COLO668 (cell line): ENCODE data around the gene DGKZ.

Experiments used
- DNase-seq: peaks from one replicate; lab custom pipeline; 2025; ENCODE audit not compliant: unreplicated experiment; lab: John Stamatoyannopoulos, UW

The DGKZ gene

DNA sequence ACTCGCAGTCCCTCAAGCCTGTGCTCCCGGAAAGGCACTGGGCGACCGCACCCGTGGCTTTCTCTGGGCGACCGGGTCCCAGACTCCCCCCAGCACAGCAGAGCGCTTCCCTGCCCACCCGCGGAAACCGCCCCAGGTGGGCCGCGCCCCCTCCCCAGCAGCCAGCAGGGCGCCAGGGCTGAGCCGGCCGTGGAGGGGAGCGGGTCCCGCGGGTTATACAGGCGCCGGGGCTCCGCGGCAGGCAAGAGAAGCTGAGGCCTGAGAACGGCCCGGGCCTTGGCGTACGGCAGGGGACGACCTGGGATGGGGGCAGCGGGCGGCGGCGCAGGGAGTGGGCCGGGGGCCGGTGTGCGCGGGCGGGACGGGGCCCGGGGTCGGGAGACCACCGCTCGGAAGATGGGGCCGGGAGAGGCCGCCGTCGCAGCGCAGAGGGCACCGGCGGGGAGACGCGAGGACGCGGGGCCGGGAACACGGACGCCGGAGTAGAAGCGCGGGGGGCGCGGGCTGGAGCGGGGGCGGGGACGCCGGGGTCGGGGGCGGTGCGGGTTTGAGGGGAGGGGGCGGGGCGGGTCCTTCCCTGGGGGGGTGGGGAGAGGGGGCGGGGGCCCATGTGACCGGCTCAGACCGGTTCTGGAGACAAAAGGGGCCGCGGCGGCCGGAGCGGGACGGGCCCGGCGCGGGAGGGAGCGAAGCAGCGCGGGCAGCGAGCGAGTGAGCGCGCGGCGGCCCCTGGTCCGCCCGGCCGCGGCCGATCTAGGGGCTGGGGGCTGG, 34.0 kb downstream of the DGKZ start, which contains the start of gene MDK:
TSS of gene MDK (plus strand) at position 622 of the 771 bp plus-strand sequence. CDS start 389 bp downstream, outside the sequence.
- peak; percentile 57 for DNase-seq

DNA sequence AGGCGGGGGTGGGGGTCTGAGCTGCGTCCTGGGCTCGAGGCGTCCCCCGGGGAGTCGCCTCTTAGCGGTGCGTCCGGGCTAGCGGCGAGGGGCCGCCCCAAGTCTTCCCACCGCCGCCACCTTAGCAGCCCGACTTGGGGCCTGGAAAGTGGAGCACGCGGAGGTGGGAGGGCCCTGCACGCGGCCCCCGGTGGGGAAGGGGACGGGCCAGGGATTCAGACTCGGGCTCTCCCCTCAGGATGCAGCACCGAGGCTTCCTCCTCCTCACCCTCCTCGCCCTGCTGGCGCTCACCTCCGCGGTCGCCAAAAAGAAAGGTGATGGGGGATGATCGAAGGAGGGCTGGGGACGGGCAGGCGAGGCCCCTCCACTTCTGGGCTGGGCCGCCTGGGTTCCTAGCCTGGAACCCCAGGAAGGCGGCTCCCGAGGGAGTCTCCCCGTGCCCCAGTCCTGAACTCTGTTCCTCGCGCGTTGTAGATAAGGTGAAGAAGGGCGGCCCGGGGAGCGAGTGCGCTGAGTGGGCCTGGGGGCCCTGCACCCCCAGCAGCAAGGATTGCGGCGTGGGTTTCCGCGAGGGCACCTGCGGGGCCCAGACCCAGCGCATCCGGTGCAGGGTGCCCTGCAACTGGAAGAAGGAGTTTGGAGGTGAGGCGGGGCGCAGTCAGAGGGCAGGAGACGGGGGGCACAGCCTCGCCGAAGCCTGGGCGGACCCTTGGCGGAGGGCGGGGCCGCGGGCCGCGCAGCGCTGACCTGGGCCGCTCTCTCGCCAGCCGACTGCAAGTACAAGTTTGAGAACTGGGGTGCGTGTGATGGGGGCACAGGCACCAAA, 34.8 kb downstream of the DGKZ start:
- peak; percentile 50 for DNase-seq

DNA sequence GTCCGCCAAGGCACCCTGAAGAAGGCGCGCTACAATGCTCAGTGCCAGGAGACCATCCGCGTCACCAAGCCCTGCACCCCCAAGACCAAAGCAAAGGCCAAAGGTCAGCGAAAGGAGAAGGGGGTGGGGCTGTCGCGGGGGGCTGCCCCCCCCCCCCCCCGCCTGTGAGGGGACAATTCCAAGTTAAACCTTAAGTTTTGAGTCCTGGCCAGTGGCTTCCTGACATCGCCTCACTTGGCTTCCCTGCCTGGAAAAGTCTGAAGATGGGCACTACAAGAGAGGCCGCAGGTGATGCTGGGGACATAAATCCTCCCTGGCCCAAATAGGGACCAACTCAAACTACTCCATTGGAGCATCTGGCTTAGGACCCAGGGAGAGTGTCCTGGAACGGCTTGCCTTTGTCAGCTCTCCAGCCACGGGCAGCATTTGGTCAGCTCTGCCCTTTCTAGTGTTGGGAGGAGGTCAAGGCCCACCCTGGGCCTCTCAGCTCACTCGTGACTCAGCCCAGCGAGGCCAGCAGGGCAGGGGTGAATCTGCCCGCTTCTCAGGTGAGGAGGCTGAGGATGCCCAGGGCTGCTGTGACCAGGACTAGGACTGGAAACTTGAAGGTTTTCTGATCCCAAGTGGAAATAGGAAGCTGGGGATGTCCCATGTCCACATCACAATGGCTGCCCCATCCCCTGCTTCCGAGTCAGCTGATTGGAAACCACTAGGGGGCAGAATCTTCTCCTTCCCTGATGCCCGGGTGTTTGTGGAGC, 35.6 kb downstream of the DGKZ start:
- DNase-seq, result peak; percentile 59

DNA sequence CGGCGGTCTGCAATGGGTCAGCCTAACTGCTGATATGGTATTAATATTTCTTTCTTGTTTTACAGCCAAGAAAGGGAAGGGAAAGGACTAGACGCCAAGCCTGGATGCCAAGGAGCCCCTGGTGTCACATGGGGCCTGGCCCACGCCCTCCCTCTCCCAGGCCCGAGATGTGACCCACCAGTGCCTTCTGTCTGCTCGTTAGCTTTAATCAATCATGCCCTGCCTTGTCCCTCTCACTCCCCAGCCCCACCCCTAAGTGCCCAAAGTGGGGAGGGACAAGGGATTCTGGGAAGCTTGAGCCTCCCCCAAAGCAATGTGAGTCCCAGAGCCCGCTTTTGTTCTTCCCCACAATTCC, 36.1 kb downstream of the DGKZ start:
- no peak for DNase-seq

DNA sequence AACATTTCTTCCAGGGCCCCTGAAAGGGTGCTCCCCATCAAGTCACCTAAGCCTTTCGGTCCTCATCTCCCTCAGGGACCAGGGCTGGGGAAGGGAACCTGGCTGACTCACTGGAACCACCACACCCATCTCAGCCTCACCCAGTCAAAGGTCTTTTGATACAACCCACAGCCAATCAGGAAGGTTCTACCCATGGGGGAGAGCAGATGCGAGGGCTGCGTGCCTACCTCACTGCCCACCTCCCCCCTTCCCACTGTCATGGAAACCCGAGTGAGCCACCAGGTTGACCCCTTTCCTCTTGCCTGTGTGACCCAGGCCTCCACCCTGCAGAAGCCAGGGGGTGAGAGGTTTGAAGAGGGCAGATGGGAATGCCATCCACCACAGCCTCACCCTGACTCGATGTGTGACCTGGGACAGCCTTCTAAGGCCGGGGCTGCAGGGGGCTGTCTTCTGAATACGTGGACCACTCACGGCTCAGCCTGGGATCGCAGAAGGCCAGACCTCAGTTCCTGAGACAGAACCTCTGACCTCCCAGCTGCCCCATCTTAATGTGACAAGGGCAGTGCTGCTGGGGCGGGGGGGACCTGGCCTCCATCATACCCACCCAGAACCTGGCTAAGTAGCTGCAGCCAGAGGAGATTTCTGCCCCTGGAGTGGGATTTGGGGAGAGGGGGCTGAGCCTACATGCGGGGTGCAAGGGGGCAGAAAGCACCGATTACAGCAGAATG, 36.9 kb downstream of the DGKZ start:
- DNase-seq, result no peak

DNA sequence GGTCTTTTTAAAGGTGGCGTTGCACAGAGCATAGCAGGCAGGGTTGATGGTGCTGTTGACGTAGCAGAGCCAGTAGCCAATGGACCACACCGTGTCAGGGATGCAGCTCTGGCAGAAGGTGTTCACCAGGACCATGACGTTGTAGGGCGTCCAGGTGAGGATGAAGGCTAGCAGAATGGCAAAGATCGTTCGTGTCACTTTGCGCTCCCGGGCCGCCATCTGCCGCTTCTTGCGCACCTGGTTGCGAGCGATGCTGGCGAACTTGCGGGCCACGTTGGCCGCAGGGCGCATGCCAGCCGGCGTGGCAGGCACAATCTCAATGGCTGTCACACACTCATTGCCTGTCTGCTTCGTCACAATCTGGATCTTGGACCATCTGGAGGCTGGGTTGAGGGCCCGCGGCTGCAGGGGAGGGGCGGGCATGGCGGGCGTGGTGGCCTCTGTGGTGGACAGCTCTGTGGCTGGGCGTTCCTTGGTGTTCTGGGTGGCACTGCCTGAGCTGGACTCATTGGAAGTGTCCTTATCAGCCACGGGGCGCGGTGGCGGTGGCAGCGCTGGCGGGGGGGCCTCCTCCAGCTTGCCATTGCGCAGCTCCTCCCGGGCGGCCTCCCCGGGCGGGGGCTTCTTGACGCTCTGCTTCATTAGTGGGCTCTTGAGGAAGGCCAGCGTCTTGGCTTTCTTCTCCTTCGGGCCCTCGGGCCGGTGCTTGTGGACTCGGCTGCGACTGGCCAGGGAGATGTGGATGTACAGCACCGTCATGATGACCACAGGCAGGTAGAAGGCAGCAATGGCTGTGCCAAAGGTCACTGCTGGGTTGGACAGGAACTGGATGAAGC, 38.1 kb downstream of the DGKZ start:
- no peak for DNase-seq

DNA sequence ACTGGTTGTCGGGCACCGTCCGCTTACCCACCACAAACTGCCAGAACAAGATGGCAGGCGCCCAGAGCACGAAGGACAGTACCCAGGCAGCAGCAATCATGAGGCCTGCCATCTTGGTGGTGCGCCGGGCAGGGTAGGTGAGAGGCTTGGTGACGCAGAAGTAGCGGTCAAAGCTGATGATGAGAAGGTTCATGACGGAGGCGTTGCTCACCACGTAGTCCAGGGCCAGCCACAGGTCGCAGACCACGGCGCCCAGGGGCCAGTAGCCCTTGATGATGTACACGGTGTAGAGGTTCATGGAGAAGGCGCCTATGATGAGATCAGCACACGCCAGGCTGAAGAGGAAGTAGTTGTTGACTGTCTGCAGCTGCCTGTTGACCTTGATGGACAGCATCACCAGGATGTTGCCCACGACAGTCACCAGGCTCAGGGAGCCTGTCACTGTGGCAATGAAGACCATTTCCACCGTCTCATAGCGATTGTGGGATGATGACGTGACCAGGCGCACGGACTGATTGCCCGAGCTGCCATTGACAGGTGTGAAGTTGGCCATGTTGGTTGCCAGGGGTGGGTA, 38.8 kb downstream of the DGKZ start:
- no peak for DNase-seq

DNA sequence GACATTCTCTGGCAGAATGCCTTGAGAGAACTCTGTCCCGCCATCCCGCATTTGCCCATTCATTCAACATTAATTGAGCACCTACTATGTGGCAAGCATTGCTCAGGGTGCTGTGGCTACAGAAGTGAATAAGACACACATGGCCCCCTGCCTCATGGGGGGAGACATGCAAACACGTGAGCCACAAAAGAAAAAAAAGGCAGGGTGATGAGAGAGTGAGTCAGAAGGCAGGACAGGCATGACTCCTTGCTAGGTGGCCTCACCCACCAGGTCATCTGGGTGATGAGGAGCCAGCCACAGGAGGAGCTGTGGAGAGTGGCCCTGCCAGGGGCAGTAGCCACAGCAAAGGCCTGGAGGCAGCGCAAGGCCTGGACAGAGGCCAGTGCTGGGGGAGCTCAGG, 39.4 kb downstream of the DGKZ start:
- no peak for DNase-seq

DNA sequence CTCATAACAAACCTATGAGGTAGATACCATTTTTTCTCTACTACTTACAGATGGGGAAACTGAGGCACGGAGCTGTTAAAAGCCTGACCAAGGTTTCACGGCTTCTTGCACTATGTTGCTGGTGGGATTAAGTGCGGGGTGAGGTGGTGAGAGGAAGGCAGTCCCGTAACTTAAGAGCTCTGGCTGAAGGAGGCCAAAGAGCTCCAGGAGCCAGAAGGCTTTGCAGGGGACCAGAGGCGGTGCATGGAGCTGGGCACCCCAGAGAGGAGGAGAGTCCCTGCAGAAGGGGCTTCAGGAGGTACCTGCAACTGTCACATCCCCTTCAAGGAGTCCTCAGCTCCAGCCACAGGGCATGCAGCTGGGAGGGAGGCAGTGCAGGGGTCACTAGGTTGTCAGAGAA, 40.2 kb downstream of the DGKZ start:
- DNase-seq, result no peak

DNA sequence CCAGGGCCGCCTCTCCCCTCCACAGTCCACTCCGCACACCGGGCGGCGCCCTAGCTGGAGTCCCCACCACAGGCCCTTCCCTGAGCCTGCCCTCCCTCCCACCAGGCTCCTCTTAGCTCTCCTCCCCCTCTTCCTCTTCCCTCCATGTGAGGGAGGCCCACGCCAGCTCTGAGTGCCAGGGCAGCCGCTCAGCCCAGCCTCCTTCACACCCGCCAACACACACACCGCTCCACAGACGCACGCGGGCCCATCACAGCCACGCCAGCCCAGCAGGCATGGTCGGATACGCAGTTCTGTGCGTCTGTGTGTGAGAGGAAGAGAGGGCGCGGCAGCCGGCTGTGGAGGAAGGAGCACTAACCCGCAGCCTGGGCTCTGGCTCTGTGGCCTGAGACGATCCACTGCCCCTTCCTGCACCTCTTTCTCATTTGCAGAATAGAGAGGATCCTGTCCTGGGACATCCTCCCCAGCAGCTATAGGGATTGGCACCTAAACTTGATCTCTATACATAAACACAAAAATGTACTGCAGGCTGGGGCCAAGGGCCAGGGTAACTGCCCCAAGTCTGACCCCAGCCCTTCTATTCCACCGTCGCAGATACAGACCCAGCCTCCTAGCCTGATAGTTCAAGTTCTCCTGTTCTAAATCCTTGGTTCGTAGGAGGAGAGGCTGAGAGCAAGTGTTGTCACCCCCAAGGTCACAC, 40.8 kb downstream of the DGKZ start:
- no peak for DNase-seq

DNA sequence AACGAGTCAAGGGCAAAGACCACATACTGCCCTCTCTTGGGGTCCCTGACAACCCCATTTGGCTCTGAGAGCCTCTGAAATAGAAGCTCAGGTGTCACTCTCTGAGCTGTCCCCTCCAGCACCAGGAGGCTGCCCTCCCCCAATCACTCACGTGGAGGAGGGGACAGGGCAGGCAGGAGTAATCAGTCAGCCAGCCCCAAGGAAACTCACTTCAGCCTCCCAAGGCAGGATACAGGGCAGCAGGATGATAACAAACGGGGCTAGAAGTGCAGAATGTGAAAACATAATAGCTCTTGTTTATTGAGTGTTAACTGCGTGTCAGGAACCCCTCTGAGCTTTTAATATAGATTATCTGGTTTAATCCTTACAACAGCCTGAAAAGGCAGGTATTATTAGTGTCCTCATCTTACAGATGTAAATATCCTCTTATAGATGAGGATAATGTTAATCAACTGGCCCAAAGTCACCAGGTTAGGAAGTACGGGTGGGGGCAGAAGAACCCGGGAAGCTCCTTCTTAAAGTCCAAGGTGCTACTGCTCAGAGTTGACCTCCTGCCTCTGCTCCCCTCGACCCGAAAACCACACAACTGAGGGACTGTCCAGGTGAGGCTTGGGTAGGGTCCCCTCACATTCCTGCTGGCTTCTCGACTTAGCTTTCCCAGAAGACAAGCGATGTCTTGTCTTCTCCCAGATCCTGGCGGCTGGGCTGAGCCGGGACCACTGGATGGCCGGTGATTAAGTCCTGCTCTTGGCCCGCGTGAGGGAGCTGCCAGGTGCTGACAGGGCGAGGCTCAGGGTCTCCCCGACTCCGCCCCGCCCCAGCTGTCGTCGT, 41.6 kb downstream of the DGKZ start:
- no peak for DNase-seq

DNA sequence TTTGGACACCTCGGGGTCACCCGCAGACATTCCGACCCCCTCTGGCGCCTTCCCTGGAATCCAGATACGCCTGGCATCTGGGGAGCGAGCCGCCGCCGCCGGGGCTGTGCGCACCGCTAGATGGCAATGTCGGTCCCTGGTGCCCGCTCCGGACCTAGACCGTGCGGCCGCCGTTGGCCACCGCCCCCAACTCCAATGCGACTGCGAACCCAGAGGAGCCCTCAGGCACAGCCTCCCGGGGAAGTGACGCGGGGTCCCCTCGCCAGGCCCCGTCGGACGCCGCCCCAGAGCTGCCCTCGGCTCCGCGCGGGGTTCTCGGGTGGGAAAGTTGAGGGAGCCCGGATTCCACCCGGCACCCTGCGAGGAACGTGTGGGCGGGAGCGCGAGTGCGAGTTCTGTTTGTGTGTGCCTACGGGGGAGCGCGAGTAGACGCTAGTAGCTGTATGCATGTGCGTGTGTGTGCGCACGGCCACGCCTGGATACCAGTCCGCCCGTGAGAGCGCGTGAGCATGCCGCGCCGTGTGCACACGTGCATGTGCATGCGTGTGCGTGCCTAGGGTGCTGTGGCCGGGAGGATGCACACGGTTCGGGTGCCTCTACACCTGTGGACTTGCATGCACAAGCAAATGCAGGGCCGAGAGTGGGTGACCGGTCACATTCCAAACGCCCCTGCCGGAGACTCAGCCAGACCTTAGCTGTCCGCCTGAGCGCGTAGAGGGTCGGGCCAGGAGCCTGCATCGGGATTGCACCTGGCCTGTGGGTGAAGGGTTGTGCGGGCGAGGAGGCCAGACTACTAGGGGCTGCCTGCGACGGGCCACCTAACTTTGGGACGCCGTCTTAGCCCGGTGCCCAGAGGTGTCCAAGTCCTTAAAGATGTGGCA, 42.4 kb downstream of the DGKZ start:
- peak; percentile 91 for DNase-seq

DNA sequence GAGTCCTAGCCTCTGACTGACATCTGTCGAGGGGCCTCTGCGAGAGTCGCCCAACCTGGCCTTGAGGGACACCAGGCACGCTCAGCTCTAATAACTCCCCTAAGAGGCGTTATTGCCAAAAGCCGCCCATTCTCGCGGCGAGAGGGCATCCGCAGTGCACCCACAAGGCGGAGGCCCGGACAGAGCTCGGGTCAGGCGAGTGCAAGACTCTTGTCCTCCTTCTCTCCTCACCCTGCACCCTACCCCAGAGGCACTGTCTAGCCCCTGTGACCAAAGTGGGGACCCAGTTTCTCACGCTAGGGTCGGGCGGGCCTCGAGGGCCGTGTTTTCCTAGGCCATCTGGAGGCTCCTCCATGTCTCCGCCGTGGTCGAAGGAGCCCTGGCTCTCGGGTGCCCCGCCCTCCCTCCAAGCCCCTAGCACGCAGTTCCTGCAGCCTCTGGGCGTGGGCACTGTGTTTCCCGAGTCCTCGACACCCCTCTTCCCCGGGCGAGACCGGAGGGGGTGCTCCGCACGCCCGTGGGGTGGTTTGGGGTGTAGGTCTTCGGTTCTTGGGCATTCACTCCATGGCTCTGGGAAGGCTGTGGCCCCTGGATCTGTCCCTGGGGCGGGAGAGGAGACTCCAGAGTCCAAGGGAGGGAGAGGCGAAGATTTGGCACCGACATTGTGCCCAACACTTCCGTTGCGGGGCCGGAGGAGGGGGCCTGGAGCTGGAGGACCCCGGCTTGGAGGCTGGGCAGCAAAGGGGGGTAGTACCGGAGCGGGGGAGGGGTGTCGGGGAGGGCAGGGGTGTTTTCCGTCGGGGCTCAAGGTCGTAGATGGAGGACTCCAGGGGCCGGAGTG, 43.3 kb downstream of the DGKZ start:
- peak; percentile 42 for DNase-seq

DNA sequence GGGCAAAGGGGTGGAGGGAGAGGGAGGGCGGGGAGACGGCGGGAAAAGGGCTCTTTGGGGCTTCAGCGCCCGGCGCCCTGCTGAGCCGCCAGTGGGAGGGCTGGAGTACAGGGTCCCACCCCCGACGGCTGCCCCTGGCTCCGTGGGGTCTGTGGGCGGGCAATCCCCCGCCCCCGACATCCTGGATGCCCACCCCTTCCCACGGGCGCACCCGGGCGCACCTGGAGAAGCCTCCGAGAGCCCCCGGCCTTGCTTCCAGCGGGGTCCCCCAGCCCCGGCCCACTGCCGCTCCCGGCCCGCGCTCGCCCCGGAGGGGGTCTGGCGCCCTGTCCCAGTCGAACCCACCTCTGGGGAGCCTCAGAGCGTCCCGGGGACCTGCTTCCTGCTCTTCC, 43.9 kb downstream of the DGKZ start:
- DNase-seq, result peak; percentile 38

DNA sequence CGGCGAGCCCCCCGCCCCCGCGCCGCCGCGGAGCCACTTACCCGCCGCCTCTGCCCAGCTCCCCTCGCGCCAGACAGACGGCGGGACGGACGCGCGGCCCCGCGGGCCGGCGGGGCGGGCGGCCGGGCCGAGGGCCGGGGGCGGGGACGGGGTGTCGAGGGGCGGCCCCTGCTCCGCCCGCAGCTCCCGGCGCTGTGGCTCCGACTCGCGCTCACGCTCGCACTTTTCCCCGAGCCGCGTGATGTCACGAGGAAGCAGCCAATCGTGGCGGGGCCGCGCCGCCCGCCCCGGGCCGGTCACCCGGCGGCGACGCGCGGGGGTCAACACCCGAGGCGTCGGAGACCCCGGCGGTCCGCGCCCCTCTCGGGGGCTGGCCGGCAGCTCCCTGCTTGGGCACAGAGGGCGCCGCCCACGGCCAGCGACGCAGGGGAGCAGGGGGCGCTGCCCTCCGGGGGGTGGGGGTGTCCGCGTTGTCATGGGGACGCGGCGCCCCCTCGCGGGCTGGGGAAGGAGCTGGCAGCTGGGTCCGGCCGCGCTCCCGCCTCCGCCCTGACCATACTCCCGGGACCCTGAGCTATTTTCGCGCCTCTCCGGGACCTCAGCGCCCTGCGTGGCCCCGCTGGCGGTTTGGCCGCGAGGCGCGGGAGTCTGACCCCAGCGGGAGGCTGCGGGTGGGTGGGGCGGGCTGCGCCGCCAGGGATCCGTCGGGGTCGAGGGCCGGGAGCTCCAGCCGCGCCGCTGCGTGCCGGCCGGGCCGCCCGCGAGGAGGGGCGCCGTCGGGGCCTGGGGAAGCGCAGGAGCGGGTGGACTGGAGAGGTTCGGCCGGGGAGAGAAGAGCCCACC, 44.5 kb downstream of the DGKZ start, which contains the start of gene CHRM4:
TSS of gene CHRM4 (minus strand) at position 199 of the 843 bp plus-strand sequence. CDS start 5,219 bp downstream, outside the sequence.
- peak; percentile 90 for DNase-seq
